Measurements from ENCODE around the gene CXCR6.

- TF ChIP-seq, protein P1, sequence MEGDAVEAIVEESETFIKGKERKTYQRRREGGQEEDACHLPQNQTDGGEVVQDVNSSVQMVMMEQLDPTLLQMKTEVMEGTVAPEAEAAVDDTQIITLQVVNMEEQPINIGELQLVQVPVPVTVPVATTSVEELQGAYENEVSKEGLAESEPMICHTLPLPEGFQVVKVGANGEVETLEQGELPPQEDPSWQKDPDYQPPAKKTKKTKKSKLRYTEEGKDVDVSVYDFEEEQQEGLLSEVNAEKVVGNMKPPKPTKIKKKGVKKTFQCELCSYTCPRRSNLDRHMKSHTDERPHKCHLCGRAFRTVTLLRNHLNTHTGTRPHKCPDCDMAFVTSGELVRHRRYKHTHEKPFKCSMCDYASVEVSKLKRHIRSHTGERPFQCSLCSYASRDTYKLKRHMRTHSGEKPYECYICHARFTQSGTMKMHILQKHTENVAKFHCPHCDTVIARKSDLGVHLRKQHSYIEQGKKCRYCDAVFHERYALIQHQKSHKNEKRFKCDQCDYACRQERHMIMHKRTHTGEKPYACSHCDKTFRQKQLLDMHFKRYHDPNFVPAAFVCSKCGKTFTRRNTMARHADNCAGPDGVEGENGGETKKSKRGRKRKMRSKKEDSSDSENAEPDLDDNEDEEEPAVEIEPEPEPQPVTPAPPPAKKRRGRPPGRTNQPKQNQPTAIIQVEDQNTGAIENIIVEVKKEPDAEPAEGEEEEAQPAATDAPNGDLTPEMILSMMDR (IDR thresholded peaks at IDR 0.05; ENCODE audit: low read depth, low read length): no peak
- TF ChIP-seq EZH2phosphoT487 (IDR thresholded peaks at IDR 0.05; ENCODE audit: low read depth): no peak
These were observed 51.4 kb downstream of the CXCR6 start for GRCh38 chr3:45994419-45995235.

Measured in OCI-LY3 (cell line).